Activated T-helper 1 cell treated with anti-CD3 and anti-CD28 coated beads, Interleukin-12 subunit alpha, Interleukin-12 subunit beta, Interleukin-2, Interleukin-4 antibody, amounts not matched to agents 30 ng/mL and 10 ng/mL and 1 ng/mL, durations not matched to agents 14 hours and 24 hours and 36 hours (primary cell): ENCODE measurements around the gene LARGE1. TPM values are rescaled to one million over a fixed set of nuclear protein-coding genes. Genes with fewer than 3 reads are reported as not detected.

ENCODE experiments used
- DNase-seq: peaks from one replicate; pipeline ENCODE4 v3.0.0; 2021; ENCODE audit warnings: low spot score
- H3K27ac Mint-ChIP-seq: one replicate; pipeline ENCODE4 v1.8.0; 2021; ENCODE audit warnings: mild to moderate bottlenecking, mixed read lengths
- H3K27me3 Mint-ChIP-seq: one replicate; pipeline ENCODE4 v1.8.0; 2022; ENCODE audit warnings: mild to moderate bottlenecking, moderate library complexity, mixed read lengths; ENCODE audit not compliant: insufficient read depth
- H3K36me3 Mint-ChIP-seq: one replicate; pipeline ENCODE4 v1.8.0; 2021; ENCODE audit warnings: low read depth, mixed read lengths
- H3K4me1 Mint-ChIP-seq: one replicate; pipeline ENCODE4 v1.8.0; 2021; ENCODE audit warnings: low read depth, mixed read lengths
- H3K4me3 Mint-ChIP-seq: one replicate; pipeline ENCODE4 v1.8.0; 2021; ENCODE audit warnings: mild to moderate bottlenecking, moderate library complexity, mixed read lengths
- H3K9me3 Mint-ChIP-seq: one replicate; pipeline ENCODE4 v1.8.0; 2021; ENCODE audit warnings: mixed read lengths
- intact Hi-C: fragments of 100-400 bp; cut with micrococcal nuclease; formaldehyde crosslinking; loops from one replicate; pipeline ENCODE4 v1.15.1; 2024
- total RNA-seq: library from RNA; stranded (reverse); gene quantifications from 2 replicates; pipeline ENCODE4 v1.2.3, GENCODE V29; 2022

The LARGE1 gene
- total RNA-seq, 1 donor from 2014 or later: 0.10 TPM

- Mint-ChIP-seq H3K4me3 (no peak overlapping the region), H3K4me1 (no peaks in the 10 kb centered on the region), H3K36me3 (no peaks in the 10 kb centered on the region), H3K9me3 (peaks cover 64% of the 10 kb centered on the region), H3K27me3 (no peaks in the 10 kb centered on the region), H3K27ac (no peak overlapping the region)
- intact Hi-C loops: no loop called here
- no peak for DNase-seq
Measured at GRCh38 chr22:33756508-33756949, 163.7 kb downstream of the LARGE1 start.

- Mint-ChIP-seq H3K4me1 (no peaks in the 10 kb centered on the region), H3K9me3 (peaks cover 33% of the 10 kb centered on the region), H3K36me3 (no peaks in the 10 kb centered on the region), H3K27ac (no peak overlapping the region), H3K27me3 (no peaks in the 10 kb centered on the region), H3K4me3 (no peak overlapping the region)
- intact Hi-C loops: no loop called here
- no peak for DNase-seq
Measured at GRCh38 chr22:33748714-33749113, 171.6 kb downstream of the LARGE1 start.

- no peak overlapping the region for H3K4me3 Mint-ChIP-seq
- H3K4me1 Mint-ChIP-seq: no peaks in the 10 kb centered on the region
- peaks cover 44% of the 10 kb centered on the region for H3K9me3 Mint-ChIP-seq
- no peak overlapping the region for H3K27ac Mint-ChIP-seq
- DNase-seq: no peak
- no peaks in the 10 kb centered on the region for H3K27me3 Mint-ChIP-seq
- H3K36me3 Mint-ChIP-seq: no peaks in the 10 kb centered on the region
- intact Hi-C loops: no loop called here
Measured at GRCh38 chr22:33747576-33748180, 172.6 kb downstream of the LARGE1 start.

GRCh38 chr22:33747029-33747428, 173.2 kb downstream of the LARGE1 start:
- intact Hi-C loops: no loop called here
- Mint-ChIP-seq H3K27me3 (no peaks in the 10 kb centered on the region), H3K9me3 (peaks cover 39% of the 10 kb centered on the region), H3K4me1 (no peaks in the 10 kb centered on the region), H3K4me3 (no peak overlapping the region), H3K36me3 (no peaks in the 10 kb centered on the region), H3K27ac (no peak overlapping the region)
- no peak for DNase-seq

- no peaks in the 10 kb centered on the region for H3K4me1 Mint-ChIP-seq
- H3K27ac Mint-ChIP-seq: no peak overlapping the region
- H3K36me3 Mint-ChIP-seq: no peaks in the 10 kb centered on the region
- intact Hi-C loops: no loop called here
- no peaks in the 10 kb centered on the region for H3K27me3 Mint-ChIP-seq
- H3K9me3 Mint-ChIP-seq: peaks cover 35% of the 10 kb centered on the region
- DNase-seq: no peak
- no peak overlapping the region for H3K4me3 Mint-ChIP-seq
Measured at GRCh38 chr22:33746501-33746928, 173.8 kb downstream of the LARGE1 start.

- intact Hi-C loops: no loop called here
- H3K36me3 Mint-ChIP-seq: no peaks in the 10 kb centered on the region
- peaks cover 39% of the 10 kb centered on the region for H3K9me3 Mint-ChIP-seq
- no peak overlapping the region for H3K27ac Mint-ChIP-seq
- no peaks in the 10 kb centered on the region for H3K27me3 Mint-ChIP-seq
- no peak for DNase-seq
- no peak overlapping the region for H3K4me3 Mint-ChIP-seq
- H3K4me1 Mint-ChIP-seq: no peaks in the 10 kb centered on the region
Measured at GRCh38 chr22:33745501-33745900, 174.8 kb downstream of the LARGE1 start.

GRCh38 chr22:33743756-33744155, 176.5 kb downstream of the LARGE1 start:
- H3K9me3 Mint-ChIP-seq: peaks cover 40% of the 10 kb centered on the region

GRCh38 chr22:33741025-33741424, 179.3 kb downstream of the LARGE1 start:
- Mint-ChIP-seq H3K4me1 (no peaks in the 10 kb centered on the region), H3K36me3 (no peaks in the 10 kb centered on the region), H3K9me3 (peaks cover 33% of the 10 kb centered on the region), H3K27me3 (no peaks in the 10 kb centered on the region), H3K27ac (no peak overlapping the region), H3K4me3 (no peak overlapping the region)
- no peak for DNase-seq
- intact Hi-C loops: no loop called here

More at GRCh38 chr22:33743756-33744155, 176.5 kb downstream of the LARGE1 start:
- no peak for DNase-seq
- no peaks in the 10 kb centered on the region for H3K27me3 Mint-ChIP-seq
- H3K4me3 Mint-ChIP-seq: no peak overlapping the region
- intact Hi-C loops: no loop called here
- no peak overlapping the region for H3K27ac Mint-ChIP-seq
- no peaks in the 10 kb centered on the region for H3K4me1 Mint-ChIP-seq
- no peaks in the 10 kb centered on the region for H3K36me3 Mint-ChIP-seq

GRCh38 chr22:33739516-33739915, 180.8 kb downstream of the LARGE1 start:
- Mint-ChIP-seq H3K4me1 (no peaks in the 10 kb centered on the region), H3K4me3 (no peak overlapping the region), H3K27ac (no peak overlapping the region), H3K36me3 (no peaks in the 10 kb centered on the region), H3K27me3 (no peaks in the 10 kb centered on the region), H3K9me3 (peaks cover 31% of the 10 kb centered on the region)
- DNase-seq: no peak
- intact Hi-C loops: no loop called here

GRCh38 chr22:33737662-33738061, 182.6 kb downstream of the LARGE1 start:
- H3K9me3 Mint-ChIP-seq: peaks cover 18% of the 10 kb centered on the region
- no peaks in the 10 kb centered on the region for H3K27me3 Mint-ChIP-seq

GRCh38 chr22:33735978-33736377, 184.3 kb downstream of the LARGE1 start:
- H3K27me3 Mint-ChIP-seq: no peaks in the 10 kb centered on the region

More at GRCh38 chr22:33737662-33738061, 182.6 kb downstream of the LARGE1 start:
- no peaks in the 10 kb centered on the region for H3K36me3 Mint-ChIP-seq
- no peak for DNase-seq
- no peak overlapping the region for H3K27ac Mint-ChIP-seq
- intact Hi-C loops: no loop called here
- no peaks in the 10 kb centered on the region for H3K4me1 Mint-ChIP-seq
- no peak overlapping the region for H3K4me3 Mint-ChIP-seq

GRCh38 chr22:33728847-33729246, 191.4 kb downstream of the LARGE1 start:
- intact Hi-C loops: no loop called here
- Mint-ChIP-seq H3K4me3 (no peak overlapping the region), H3K9me3 (peaks cover 19% of the 10 kb centered on the region), H3K36me3 (no peaks in the 10 kb centered on the region), H3K4me1 (no peaks in the 10 kb centered on the region), H3K27ac (no peak overlapping the region), H3K27me3 (no peaks in the 10 kb centered on the region)
- no peak for DNase-seq

More at GRCh38 chr22:33735978-33736377, 184.3 kb downstream of the LARGE1 start:
- Mint-ChIP-seq H3K27ac (no peak overlapping the region), H3K4me1 (no peaks in the 10 kb centered on the region), H3K36me3 (no peaks in the 10 kb centered on the region), H3K9me3 (peaks cover 24% of the 10 kb centered on the region), H3K4me3 (no peak overlapping the region)
- intact Hi-C loops: no loop called here
- no peak for DNase-seq

GRCh38 chr22:33726294-33726734, 194.0 kb downstream of the LARGE1 start:
- Mint-ChIP-seq H3K4me3 (no peak overlapping the region), H3K4me1 (no peaks in the 10 kb centered on the region), H3K27ac (no peak overlapping the region), H3K9me3 (peaks cover 28% of the 10 kb centered on the region), H3K27me3 (no peaks in the 10 kb centered on the region), H3K36me3 (no peaks in the 10 kb centered on the region)
- no peak for DNase-seq
- intact Hi-C loops: no loop called here

GRCh38 chr22:33723915-33724314, 196.4 kb downstream of the LARGE1 start:
- Mint-ChIP-seq H3K4me1 (no peaks in the 10 kb centered on the region), H3K36me3 (no peaks in the 10 kb centered on the region), H3K4me3 (no peak overlapping the region), H3K9me3 (peaks cover 34% of the 10 kb centered on the region), H3K27me3 (no peaks in the 10 kb centered on the region), H3K27ac (no peak overlapping the region)
- intact Hi-C loops: no loop called here
- no peak for DNase-seq
